ENCODE measurements around the gene SIL1. TPM values are rescaled to one million over a fixed set of nuclear protein-coding genes. Genes with fewer than 3 reads are reported as not detected.

The SIL1 gene
- total RNA-seq (12.3 TPM), polyA plus RNA-seq (10 to 100 TPM in 3 of 4 donors, 1 to 10 TPM in 1; 9.8 to 12.3 (median 11.0) TPM)

GRCh38 chr5:139197710-139198669 is at the start of gene SIL1:
Gene SIL1, minus strand, starts transcription at chr5:139198368. Its CDS starts 70,525 bp downstream, at chr5:139127843.
- Mint-ChIP-seq H3K9me3 (peaks cover 0 to 1% (median 0%) of the 10 kb centered on the region in 7 donors), H3K27me3 (no peaks in the 10 kb centered on the region), H3K4me3 (peak within 1 kb of the TSS; percentile 73 to 96 (median 88)), H3K4me1 (peaks cover 14 to 25% (median 21%) of the 10 kb centered on the region in 4 donors), H3K27ac (peak within 1 kb of the TSS; percentile 88 to 95 (median 95)), H3K36me3 (peaks cover 3% of the 10 kb centered on the region)
- ATAC-seq (ENCODE audit: low read depth in 2 of 2) (peak; percentile 99), DNase-seq (peak; percentile 90 to 96 (median 93))
- Histone ChIP-seq H3K27me3 (ENCODE audit: control insufficient read depth, insufficient read depth, low read length) (no peaks in the 10 kb centered on the region), H3K4me3 (ENCODE audit: low read depth, low read length) (peak within 1 kb of the TSS; percentile 96), H3K9me3 (ENCODE audit: control insufficient read depth in 2 of 2, low read length in 2 of 2) (no peaks in the 10 kb centered on the region), H3K27ac (ENCODE audit: insufficient read depth, low read length, poor library complexity, severe bottlenecking) (peak within 1 kb of the TSS; percentile 78), H3K4me1 (ENCODE audit: control insufficient read depth, insufficient read depth, low read length, poor library complexity, severe bottlenecking) (peaks cover 15% of the 10 kb centered on the region), H3K36me3 (ENCODE audit: control insufficient read depth, insufficient read depth, low read length) (no peaks in the 10 kb centered on the region)

- Mint-ChIP-seq H3K4me3 (peak overlapping the region in 1 of 4 donors; percentile 49), H3K27me3 (peaks cover 2% of the 10 kb centered on the region), H3K4me1 (peaks cover 0 to 6% (median 2%) of the 10 kb centered on the region in 4 donors), H3K27ac (no peak overlapping the region), H3K9me3 (peaks cover 0 to 1% (median 0%) of the 10 kb centered on the region in 7 donors), H3K36me3 (no peaks in the 10 kb centered on the region)
- Histone ChIP-seq H3K4me3 (ENCODE audit: low read depth, low read length) (no peak overlapping the region), H3K27me3 (ENCODE audit: control insufficient read depth, insufficient read depth, low read length) (peaks cover 4% of the 10 kb centered on the region), H3K36me3 (ENCODE audit: control insufficient read depth, insufficient read depth, low read length) (no peaks in the 10 kb centered on the region), H3K27ac (ENCODE audit: insufficient read depth, low read length, poor library complexity, severe bottlenecking) (no peak overlapping the region), H3K9me3 (ENCODE audit: control insufficient read depth in 2 of 2, low read length in 2 of 2) (no peaks in the 10 kb centered on the region), H3K4me1 (ENCODE audit: control insufficient read depth, insufficient read depth, low read length, poor library complexity, severe bottlenecking) (no peaks in the 10 kb centered on the region)
- DNase-seq (peak in 1 of 3 donors; percentile 39), ATAC-seq (ENCODE audit: low read depth in 2 of 2) (peak; percentile 52 to 64)
Observed at GRCh38 chr5:139246394-139246793, 48.2 kb upstream of the SIL1 start.

GRCh38 chr5:139245637-139246339 is 47.6 kb upstream of the SIL1 start:
- Mint-ChIP-seq H3K36me3 (no peaks in the 10 kb centered on the region), H3K4me3 (no peak overlapping the region), H3K27me3 (peaks cover 8% of the 10 kb centered on the region), H3K27ac (no peak overlapping the region), H3K4me1 (peaks cover 0 to 4% (median 0%) of the 10 kb centered on the region in 4 donors), H3K9me3 (peaks cover 0 to 1% (median 0%) of the 10 kb centered on the region in 7 donors)
- no peak overlapping the region for H3K27ac ChIP-seq (ENCODE audit: insufficient read depth, low read length, poor library complexity, severe bottlenecking)
- no peaks in the 10 kb centered on the region for H3K9me3 ChIP-seq (ENCODE audit: control insufficient read depth in 2 of 2, low read length in 2 of 2)
- peaks cover 7% of the 10 kb centered on the region for H3K27me3 ChIP-seq (ENCODE audit: control insufficient read depth, insufficient read depth, low read length)
- H3K36me3 ChIP-seq (ENCODE audit: control insufficient read depth, insufficient read depth, low read length), result no peaks in the 10 kb centered on the region
- ATAC-seq (ENCODE audit: low read depth in 2 of 2) (no peak), DNase-seq (no peak)
- H3K4me3 ChIP-seq (ENCODE audit: low read depth, low read length), result no peak overlapping the region
- no peaks in the 10 kb centered on the region for H3K4me1 ChIP-seq (ENCODE audit: control insufficient read depth, insufficient read depth, low read length, poor library complexity, severe bottlenecking)

GRCh38 chr5:139243425-139243970 is 45.3 kb upstream of the SIL1 start:
- Histone ChIP-seq H3K27ac (ENCODE audit: insufficient read depth, low read length, poor library complexity, severe bottlenecking) (no peak overlapping the region), H3K4me1 (ENCODE audit: control insufficient read depth, insufficient read depth, low read length, poor library complexity, severe bottlenecking) (no peaks in the 10 kb centered on the region), H3K27me3 (ENCODE audit: control insufficient read depth, insufficient read depth, low read length) (peaks cover 7% of the 10 kb centered on the region), H3K36me3 (ENCODE audit: control insufficient read depth, insufficient read depth, low read length) (no peaks in the 10 kb centered on the region), H3K9me3 (ENCODE audit: control insufficient read depth in 2 of 2, low read length in 2 of 2) (no peaks in the 10 kb centered on the region), H3K4me3 (ENCODE audit: low read depth, low read length) (no peak overlapping the region)
- no peak overlapping the region for H3K4me3 Mint-ChIP-seq
- H3K9me3 Mint-ChIP-seq, result peaks cover 0 to 1% (median 0%) of the 10 kb centered on the region in 7 donors
- H3K36me3 Mint-ChIP-seq, result no peaks in the 10 kb centered on the region
- peaks cover 14% of the 10 kb centered on the region for H3K27me3 Mint-ChIP-seq
- ATAC-seq (ENCODE audit: low read depth in 2 of 2), result no peak
- no peak overlapping the region for H3K27ac Mint-ChIP-seq
- DNase-seq, result no peak
- H3K4me1 Mint-ChIP-seq, result peaks cover 0 to 4% (median 0%) of the 10 kb centered on the region in 4 donors

GRCh38 chr5:139241139-139241538 is 43.0 kb upstream of the SIL1 start:
- Histone ChIP-seq H3K9me3 (ENCODE audit: control insufficient read depth in 2 of 2, low read length in 2 of 2) (no peaks in the 10 kb centered on the region), H3K4me1 (ENCODE audit: control insufficient read depth, insufficient read depth, low read length, poor library complexity, severe bottlenecking) (no peaks in the 10 kb centered on the region), H3K36me3 (ENCODE audit: control insufficient read depth, insufficient read depth, low read length) (no peaks in the 10 kb centered on the region), H3K4me3 (ENCODE audit: low read depth, low read length) (no peak overlapping the region), H3K27ac (ENCODE audit: insufficient read depth, low read length, poor library complexity, severe bottlenecking) (no peak overlapping the region), H3K27me3 (ENCODE audit: control insufficient read depth, insufficient read depth, low read length) (peaks cover 7% of the 10 kb centered on the region)
- Mint-ChIP-seq H3K36me3 (no peaks in the 10 kb centered on the region), H3K4me1 (no peaks in the 10 kb centered on the region), H3K27me3 (peaks cover 14% of the 10 kb centered on the region), H3K4me3 (no peak overlapping the region), H3K27ac (no peak overlapping the region), H3K9me3 (no peaks in the 10 kb centered on the region)
- DNase-seq, result no peak
- no peak for ATAC-seq (ENCODE audit: low read depth in 2 of 2)

- no peaks in the 10 kb centered on the region for H3K9me3 Mint-ChIP-seq
- no peak overlapping the region for H3K27ac ChIP-seq (ENCODE audit: insufficient read depth, low read length, poor library complexity, severe bottlenecking)
- no peak for DNase-seq
- H3K27ac Mint-ChIP-seq, result no peak overlapping the region
- no peaks in the 10 kb centered on the region for H3K36me3 ChIP-seq (ENCODE audit: control insufficient read depth, insufficient read depth, low read length)
- no peak overlapping the region for H3K4me3 Mint-ChIP-seq
- H3K4me1 ChIP-seq (ENCODE audit: control insufficient read depth, insufficient read depth, low read length, poor library complexity, severe bottlenecking), result no peaks in the 10 kb centered on the region
- H3K27me3 Mint-ChIP-seq, result peaks cover 13% of the 10 kb centered on the region
- no peaks in the 10 kb centered on the region for H3K4me1 Mint-ChIP-seq
- H3K27me3 ChIP-seq (ENCODE audit: control insufficient read depth, insufficient read depth, low read length), result peaks cover 4% of the 10 kb centered on the region
- H3K4me3 ChIP-seq (ENCODE audit: low read depth, low read length), result no peak overlapping the region
- no peaks in the 10 kb centered on the region for H3K9me3 ChIP-seq (ENCODE audit: control insufficient read depth in 2 of 2, low read length in 2 of 2)
- no peaks in the 10 kb centered on the region for H3K36me3 Mint-ChIP-seq
- ATAC-seq (ENCODE audit: low read depth in 2 of 2), result no peak
Observed at GRCh38 chr5:139236479-139236878, 38.3 kb upstream of the SIL1 start.

- no peak for ATAC-seq (ENCODE audit: low read depth in 2 of 2)
- no peaks in the 10 kb centered on the region for H3K36me3 Mint-ChIP-seq
- peak in 1 of 3 donors; percentile 10 for DNase-seq
- peaks cover 0 to 3% (median 0%) of the 10 kb centered on the region in 4 donors for H3K4me1 Mint-ChIP-seq
- no peak overlapping the region for H3K27ac Mint-ChIP-seq
- H3K9me3 Mint-ChIP-seq, result no peaks in the 10 kb centered on the region
- H3K36me3 ChIP-seq (ENCODE audit: control insufficient read depth, insufficient read depth, low read length), result no peaks in the 10 kb centered on the region
- no peak overlapping the region for H3K4me3 ChIP-seq (ENCODE audit: low read depth, low read length)
- H3K9me3 ChIP-seq (ENCODE audit: control insufficient read depth in 2 of 2, low read length in 2 of 2), result no peaks in the 10 kb centered on the region
- peaks cover 3% of the 10 kb centered on the region for H3K27me3 ChIP-seq (ENCODE audit: control insufficient read depth, insufficient read depth, low read length)
- H3K27ac ChIP-seq (ENCODE audit: insufficient read depth, low read length, poor library complexity, severe bottlenecking), result no peak overlapping the region
- H3K4me3 Mint-ChIP-seq, result no peak overlapping the region
- H3K4me1 ChIP-seq (ENCODE audit: control insufficient read depth, insufficient read depth, low read length, poor library complexity, severe bottlenecking), result no peaks in the 10 kb centered on the region
- peaks cover 5% of the 10 kb centered on the region for H3K27me3 Mint-ChIP-seq
Observed at GRCh38 chr5:139232147-139232724, 34.1 kb upstream of the SIL1 start.

Measured in CD4-positive, CD25-positive, alpha-beta regulatory T cell (primary cell).